Measurements from ENCODE around the gene LIMS2.

Gene LIMS2

DNA sequence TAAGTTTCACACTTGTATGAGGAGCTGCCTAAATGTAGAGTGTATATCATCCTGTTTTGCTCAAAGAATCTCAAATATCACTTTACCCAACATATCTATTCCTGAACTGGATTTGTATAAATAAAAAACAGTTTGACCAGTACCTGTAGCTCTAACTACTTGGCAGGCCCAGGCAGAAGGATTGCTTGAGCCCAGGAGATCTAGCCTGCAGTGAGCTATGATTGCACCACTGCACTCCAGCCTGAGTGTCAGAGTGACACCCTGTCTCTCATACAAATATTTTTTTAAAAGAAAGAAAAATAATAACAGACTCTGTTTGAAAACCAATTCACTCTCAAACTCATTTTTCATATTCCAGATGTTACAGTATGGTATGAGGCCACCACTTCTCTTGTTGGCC, 7.7 kb upstream of the LIMS2 start:
- H3K4me3 ChIP-seq (ENCODE audit: low read length, poor library complexity, severe bottlenecking): no peak overlapping the region
- H3K4me2 ChIP-seq (ENCODE audit: low read depth, low read length, poor library complexity, severe bottlenecking): no peak overlapping the region
- H3K9me3 ChIP-seq (ENCODE audit: insufficient read depth, low read depth, low read length): no peaks in the 10 kb centered on the region
- TF ChIP-seq EZH2phosphoT487 (IDR thresholded peaks at IDR 0.05; ENCODE audit: borderline replicate concordance): no peak
- TF ChIP-seq, protein P1, sequence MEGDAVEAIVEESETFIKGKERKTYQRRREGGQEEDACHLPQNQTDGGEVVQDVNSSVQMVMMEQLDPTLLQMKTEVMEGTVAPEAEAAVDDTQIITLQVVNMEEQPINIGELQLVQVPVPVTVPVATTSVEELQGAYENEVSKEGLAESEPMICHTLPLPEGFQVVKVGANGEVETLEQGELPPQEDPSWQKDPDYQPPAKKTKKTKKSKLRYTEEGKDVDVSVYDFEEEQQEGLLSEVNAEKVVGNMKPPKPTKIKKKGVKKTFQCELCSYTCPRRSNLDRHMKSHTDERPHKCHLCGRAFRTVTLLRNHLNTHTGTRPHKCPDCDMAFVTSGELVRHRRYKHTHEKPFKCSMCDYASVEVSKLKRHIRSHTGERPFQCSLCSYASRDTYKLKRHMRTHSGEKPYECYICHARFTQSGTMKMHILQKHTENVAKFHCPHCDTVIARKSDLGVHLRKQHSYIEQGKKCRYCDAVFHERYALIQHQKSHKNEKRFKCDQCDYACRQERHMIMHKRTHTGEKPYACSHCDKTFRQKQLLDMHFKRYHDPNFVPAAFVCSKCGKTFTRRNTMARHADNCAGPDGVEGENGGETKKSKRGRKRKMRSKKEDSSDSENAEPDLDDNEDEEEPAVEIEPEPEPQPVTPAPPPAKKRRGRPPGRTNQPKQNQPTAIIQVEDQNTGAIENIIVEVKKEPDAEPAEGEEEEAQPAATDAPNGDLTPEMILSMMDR (conservative IDR thresholded peaks at IDR 0.05; ENCODE audit: low read length): no peak
- H3F3A ChIP-seq (ENCODE audit: low read depth): no peaks in the 10 kb centered on the region
- no peaks in the 10 kb centered on the region for H3K27me3 ChIP-seq (ENCODE audit: insufficient read depth, low read length, poor library complexity, severe bottlenecking)
- H3K36me3 ChIP-seq (ENCODE audit: insufficient read depth, low read length): no peaks in the 10 kb centered on the region
- no peak overlapping the region for H3K9ac ChIP-seq (ENCODE audit: low read depth, low read length, poor library complexity, severe bottlenecking)
- H2AFZ ChIP-seq (ENCODE audit: low read length): no peak overlapping the region
- no peaks in the 10 kb centered on the region for H3K4me1 ChIP-seq (ENCODE audit: insufficient read depth, low read length, poor library complexity, severe bottlenecking)
- H3K79me2 ChIP-seq (ENCODE audit: insufficient read depth, low read length): no peaks in the 10 kb centered on the region
- no peaks in the 10 kb centered on the region for H3K9me2 ChIP-seq (replicated peaks; ENCODE audit: low read depth, low read length)
- no peaks in the 10 kb centered on the region for H4K20me1 ChIP-seq (ENCODE audit: insufficient read depth, low read length, poor library complexity, severe bottlenecking)

DNA sequence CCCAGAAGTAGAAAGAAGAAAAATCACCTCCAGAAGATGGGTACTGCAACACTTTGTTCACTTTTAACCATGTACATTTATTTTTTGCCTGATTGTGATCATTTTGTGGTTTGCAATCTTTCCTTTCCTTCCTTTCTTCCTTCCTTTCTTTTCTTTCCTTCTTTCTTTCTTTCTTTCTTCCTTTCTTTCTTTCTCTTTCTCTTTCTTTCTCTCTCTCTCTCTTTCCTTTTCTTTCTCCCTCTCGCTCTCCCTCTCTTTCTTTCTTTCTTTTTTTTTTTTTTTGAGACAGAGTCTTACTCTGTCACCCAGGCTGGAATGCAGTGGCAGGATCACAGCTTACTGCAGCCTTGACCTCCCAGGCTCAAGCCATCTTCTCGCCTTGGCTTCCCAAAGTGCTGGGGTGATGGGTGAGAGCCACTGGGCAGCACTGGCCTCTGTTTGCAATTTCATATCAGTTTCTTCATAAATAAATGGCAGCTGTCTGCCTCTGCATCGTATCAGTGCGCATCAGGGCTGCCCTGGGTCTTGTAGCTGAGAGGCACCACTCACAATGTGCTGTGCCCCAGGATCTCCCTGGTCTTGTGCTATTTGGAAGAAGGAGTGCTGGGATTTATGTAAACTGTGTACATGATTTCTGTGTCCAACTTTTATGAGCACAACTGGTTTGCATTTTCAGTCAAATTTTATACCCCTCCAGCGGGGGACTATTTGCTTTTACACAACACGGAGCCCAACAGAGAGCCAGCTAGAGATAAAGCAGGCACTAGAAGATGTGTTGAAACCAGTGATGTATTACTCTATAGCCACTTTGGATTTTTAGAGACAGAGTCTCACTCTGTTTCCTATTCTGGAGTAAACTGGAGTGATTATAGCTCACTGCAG, 6.9 kb upstream of the LIMS2 start:
- H4K20me1 ChIP-seq (ENCODE audit: insufficient read depth, low read length, poor library complexity, severe bottlenecking): no peaks in the 10 kb centered on the region

DNA sequence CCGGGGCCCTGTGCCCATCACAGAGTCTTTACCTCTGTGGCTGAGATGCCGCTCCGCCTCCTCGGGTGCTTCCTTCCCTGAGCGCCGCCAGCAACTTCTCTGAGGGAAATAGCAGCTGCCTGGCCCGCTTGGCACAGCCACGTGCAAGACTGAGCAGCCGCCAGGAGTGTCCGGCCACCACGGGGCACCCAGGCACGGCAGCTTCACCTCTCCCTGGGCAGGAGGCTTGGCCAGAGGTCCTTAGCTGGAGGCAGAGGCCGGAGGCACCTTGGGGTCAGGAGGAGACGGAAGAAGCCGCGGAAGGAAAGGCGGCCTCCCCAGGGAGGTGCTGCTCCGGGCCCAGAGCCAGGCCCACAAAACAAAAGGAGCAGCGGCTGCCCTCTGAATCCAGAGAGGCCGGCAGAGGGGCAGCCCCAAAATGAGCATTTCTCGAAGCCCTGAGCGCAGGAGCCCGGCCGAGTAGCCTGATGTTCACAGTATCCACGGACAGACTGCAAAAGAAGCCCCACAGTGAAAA, 6.0 kb upstream of the LIMS2 start:
- Histone ChIP-seq H2AFZ (ENCODE audit: low read length) (no peak overlapping the region), H3K9me2 (replicated peaks; ENCODE audit: low read depth, low read length) (no peaks in the 10 kb centered on the region), H3K4me1 (ENCODE audit: insufficient read depth, low read length, poor library complexity, severe bottlenecking) (no peaks in the 10 kb centered on the region), H3K27me3 (ENCODE audit: insufficient read depth, low read length, poor library complexity, severe bottlenecking) (no peaks in the 10 kb centered on the region), H4K20me1 (ENCODE audit: insufficient read depth, low read length, poor library complexity, severe bottlenecking) (no peaks in the 10 kb centered on the region), H3F3A (ENCODE audit: low read depth) (no peaks in the 10 kb centered on the region), H3K4me3 (ENCODE audit: low read length, poor library complexity, severe bottlenecking) (no peak overlapping the region), H3K79me2 (ENCODE audit: insufficient read depth, low read length) (no peaks in the 10 kb centered on the region), H3K9me3 (ENCODE audit: insufficient read depth, low read depth, low read length) (no peaks in the 10 kb centered on the region), H3K36me3 (ENCODE audit: insufficient read depth, low read length) (no peaks in the 10 kb centered on the region), H3K4me2 (ENCODE audit: low read depth, low read length, poor library complexity, severe bottlenecking) (no peak overlapping the region), H3K9ac (ENCODE audit: low read depth, low read length, poor library complexity, severe bottlenecking) (no peak overlapping the region)
- TF ChIP-seq, protein P1 (conservative IDR thresholded peaks at IDR 0.05; ENCODE audit: low read length): no peak
- TF ChIP-seq EZH2phosphoT487 (IDR thresholded peaks at IDR 0.05; ENCODE audit: borderline replicate concordance): no peak

More for the DNA sequence above, 6.9 kb upstream of the LIMS2 start:
- Histone ChIP-seq H3K36me3 (ENCODE audit: insufficient read depth, low read length) (no peaks in the 10 kb centered on the region), H3K27me3 (ENCODE audit: insufficient read depth, low read length, poor library complexity, severe bottlenecking) (no peaks in the 10 kb centered on the region), H3K4me2 (ENCODE audit: low read depth, low read length, poor library complexity, severe bottlenecking) (no peak overlapping the region), H3K4me1 (ENCODE audit: insufficient read depth, low read length, poor library complexity, severe bottlenecking) (no peaks in the 10 kb centered on the region), H2AFZ (ENCODE audit: low read length) (no peak overlapping the region), H3K79me2 (ENCODE audit: insufficient read depth, low read length) (no peaks in the 10 kb centered on the region), H3K9me3 (ENCODE audit: insufficient read depth, low read depth, low read length) (no peaks in the 10 kb centered on the region), H3K9ac (ENCODE audit: low read depth, low read length, poor library complexity, severe bottlenecking) (no peak overlapping the region), H3K4me3 (ENCODE audit: low read length, poor library complexity, severe bottlenecking) (no peak overlapping the region), H3F3A (ENCODE audit: low read depth) (no peaks in the 10 kb centered on the region), H3K9me2 (replicated peaks; ENCODE audit: low read depth, low read length) (no peaks in the 10 kb centered on the region)
- TF ChIP-seq EZH2phosphoT487 (IDR thresholded peaks at IDR 0.05; ENCODE audit: borderline replicate concordance): no peak
- TF ChIP-seq, protein P1 (conservative IDR thresholded peaks at IDR 0.05; ENCODE audit: low read length): no peak

Measured in Loucy (cell line).